ENCODE data around the gene KIAA1958.
"Not testable (repeated sequence)": the region's sequence is repeated elsewhere in the genome, so short reads cannot be mapped to it uniquely, and the experiment has no call there.

Gene KIAA1958

DNA sequence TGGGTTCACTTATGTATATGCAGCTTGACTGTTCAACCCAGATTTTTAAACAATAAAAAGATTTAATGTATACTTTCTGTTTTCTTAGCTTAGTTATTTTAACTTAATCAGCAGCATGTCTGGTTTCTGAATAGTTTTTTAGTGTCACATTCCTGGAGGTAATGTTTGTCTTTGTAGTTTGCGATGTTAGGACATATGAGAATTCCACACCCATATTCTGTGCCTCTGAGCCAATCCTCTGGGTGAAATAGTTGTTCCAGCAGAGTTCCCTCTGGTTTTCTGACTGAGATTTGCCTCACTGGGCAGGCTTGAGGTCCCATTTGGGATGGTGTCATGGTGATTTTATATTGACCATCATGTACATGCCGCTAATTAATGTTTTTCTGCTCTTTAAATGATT lies 182.7 kb downstream of the KIAA1958 start:
- DNase-seq, result no peak

DNA sequence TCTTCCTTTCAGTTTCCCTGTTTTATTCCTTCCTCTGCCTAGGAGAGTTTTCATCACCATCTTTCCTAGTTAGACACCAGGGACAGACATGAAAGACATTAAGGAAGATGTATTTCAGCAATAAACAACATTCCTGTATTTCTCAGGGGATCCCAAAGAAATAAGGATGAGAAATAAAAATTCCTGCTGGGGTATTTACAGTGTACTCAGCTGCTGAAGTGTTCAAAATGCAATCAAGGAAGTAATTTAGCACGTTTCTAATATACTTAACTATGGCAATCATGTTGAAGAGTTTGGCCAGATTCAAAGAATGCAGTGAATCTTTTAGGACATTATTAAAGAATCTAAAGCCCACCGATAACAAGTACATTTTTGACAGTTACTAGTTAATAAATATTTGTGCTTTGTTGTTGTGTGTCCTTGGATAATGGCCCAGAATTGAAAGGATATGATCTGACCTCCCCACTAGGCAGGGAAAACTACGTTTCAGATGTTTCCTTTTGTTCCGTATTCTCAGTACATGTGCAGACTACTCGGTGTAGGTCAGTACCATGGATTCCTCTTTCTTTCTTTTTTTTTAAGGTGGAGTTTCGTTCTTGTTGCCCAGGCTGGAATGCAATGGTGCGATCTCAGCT lies 184.5 kb downstream of the KIAA1958 start:
- no peak for DNase-seq

DNA sequence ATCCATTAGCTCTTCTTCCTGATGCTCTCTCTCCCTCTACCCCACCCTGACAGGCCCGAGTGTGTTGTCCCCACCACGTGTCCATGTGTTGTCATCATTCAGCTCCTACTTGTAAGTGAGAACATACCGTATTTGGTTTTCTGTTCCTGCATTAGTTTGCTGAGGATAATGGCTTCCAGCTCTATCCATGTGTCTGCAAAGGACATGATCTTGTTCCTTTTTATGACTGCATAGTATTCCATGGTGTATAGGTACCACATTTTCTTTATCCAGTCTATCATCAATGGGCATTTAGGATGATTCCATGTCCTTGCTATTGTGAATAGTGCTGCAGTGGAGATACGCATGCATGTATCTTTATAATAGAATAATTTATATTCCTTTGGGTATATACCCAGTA lies 186.6 kb downstream of the KIAA1958 start:
- DNase-seq, result not testable (repeated sequence)

DNA sequence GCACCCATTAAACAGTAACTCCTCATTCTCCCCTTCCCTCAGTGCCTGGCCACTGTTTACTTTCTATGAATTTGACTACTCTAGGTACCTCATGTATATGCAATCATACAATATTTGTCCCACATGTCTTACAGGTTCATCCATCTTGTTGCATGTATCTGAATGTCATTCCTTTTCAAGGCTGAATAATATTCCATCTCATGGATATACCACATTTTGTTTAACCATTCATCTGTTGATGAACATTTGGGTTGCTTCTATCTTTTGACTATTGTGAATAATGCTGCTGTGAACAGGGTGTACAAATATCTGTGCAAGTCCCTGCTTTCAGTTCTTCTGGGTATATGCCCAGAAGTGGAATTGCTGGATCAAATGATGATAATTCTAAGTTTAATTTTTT lies 190.4 kb downstream of the KIAA1958 start:
- DNase-seq, result no peak

DNA sequence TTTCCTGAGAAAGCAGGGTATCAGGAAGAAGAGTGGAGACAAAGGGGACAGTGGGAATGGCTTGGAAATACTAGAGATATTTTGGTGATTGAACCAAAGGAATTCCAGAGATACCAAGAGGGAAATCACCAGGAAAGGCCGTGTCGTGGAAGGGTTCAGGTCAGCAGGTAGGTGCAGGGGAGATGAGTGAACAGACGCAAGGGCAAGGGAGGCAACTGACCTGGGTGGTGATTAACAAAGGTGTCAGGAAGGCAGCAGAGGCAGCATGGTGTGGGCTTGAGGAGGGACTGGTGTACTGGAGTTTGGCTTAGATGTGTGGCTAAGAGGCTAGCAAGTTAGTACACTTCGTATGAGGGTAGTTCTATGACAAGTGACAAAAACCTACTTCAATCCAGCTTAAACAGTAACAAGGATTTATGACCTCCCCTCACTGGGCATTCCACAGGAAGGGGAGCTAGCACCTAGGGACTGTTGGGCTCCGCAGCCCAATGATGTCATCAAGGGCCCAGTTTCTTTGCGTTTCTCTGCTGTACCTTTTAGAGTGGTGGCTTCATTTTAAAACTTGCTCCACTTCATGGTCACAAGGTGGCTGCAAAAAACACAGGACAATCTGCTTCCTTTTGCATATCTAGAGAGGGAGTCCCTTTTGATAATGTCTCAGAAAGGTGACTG lies 194.2 kb downstream of the KIAA1958 start:
- no peak for DNase-seq

DNA sequence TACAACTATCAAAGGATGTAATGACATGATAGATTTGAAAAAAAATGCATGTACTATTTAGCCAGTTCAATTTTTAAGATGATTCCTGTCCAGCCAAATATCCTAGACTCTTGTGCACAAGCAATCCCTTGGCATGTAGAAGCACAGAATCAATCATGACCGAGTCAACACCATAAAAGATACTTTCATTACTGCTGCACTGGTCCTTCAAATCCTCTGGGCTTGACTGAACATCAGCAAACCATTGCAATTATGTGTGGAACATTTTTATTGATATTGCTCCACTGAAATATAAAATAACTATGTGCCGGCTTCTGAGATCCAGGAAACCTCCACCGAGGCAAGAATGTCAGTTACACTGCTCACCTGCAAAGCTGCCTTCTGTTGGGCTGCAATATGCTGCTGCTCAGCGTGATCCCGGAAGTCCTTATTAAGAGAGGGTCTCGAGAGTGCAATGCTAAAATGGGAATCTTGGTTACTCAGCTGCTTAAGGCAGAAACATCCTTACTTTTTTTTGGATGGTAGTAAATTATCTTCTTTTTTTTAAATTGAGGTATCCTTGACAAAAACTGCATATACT lies 202.6 kb downstream of the KIAA1958 start:
- no peak for DNase-seq

DNA sequence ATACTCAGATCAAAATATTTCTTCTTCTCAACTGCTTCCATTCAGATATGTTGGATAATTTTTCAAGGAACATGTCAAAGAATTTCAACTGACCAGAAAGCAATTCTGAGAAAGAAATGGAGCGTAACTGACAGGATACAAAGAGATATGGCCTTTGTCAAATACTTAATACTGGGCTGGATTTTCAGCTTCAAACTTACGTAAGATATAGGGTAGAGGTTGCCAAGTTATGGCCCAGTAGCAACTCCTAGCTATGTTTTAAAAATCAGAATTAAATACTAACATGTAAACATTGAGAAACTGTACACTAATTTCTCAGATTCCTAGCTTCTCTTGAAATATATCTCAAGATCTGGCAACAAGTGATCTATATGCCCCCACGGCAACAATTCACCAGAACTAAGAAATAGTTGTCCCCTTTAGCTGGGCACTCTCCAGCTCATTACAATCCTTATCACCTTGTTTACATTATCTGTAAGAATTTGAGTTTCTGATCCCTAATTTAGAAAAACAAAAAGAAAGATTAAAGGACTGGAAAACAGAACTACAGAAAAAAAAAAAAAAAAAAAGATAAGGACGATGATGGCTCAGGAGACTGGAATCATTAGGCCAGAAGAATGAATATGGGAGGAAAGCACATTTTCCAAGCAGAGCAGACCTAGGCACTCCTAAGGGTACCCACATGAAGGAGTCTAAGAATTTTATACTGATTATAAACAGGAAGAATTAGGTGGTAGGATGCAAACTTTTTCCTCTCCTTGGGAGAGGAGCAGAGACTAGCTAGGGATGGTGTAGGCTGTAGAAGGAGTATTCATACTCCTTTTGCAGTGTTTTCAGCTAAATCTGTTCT lies 208.3 kb downstream of the KIAA1958 start:
- no peak for DNase-seq

DNA sequence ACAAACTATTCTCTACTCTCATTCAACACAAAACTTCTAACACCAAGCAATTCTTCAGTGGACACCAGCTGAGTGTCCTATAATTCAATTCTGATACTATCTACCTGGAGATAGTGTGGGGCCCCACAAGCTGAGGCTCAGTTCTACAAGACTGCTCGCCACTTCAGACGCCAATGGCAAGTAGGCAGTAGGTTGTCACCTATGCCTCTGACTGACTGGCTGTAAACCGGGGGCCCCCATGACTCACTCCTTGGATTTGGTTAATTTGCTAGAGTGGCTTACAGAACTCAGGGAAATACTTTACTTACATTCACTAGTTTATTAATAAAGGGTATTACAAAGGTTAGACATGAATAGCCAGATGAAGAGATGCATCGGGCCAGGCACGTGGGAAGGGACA lies 209.8 kb downstream of the KIAA1958 start:
- DNase-seq, result no peak

DNA sequence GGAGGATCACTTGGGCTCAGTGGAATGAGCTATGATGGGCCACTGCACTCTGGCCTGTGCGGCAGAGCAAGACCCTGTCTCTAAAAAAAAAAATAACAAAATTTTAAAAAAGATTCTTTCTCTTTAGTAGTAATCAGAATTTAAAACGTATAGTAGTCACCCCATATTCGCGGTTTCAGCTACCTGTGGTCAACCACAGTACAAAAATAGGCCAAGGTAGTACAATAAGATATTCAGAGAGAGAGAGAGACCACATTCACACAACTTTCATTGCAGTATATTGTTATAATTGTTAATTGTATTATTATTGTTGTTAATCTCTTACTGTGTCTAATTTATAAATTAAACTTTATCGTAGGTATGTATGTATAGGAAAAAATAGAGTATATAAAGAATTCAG lies 212.6 kb downstream of the KIAA1958 start:
- DNase-seq, result no peak

DNA sequence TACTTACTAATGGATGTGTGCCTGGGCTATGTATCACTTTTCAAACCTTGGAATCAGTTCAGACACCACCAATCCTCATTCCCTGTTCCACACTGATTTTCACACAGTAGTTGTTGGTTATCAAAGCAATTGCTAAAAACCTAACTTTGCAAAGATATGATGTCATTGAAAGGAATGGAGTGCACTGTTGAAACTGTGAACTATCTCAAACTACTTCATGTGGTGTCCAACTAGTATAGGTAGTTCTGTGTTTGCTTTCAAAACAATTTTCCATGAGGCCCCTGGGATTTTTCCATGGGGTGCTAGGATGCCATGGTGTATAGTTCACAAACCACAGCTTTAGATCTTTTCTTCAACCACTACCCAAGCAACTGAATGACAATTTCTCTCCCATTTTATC lies 213.5 kb downstream of the KIAA1958 start:
- DNase-seq, result peak; percentile 61

DNA sequence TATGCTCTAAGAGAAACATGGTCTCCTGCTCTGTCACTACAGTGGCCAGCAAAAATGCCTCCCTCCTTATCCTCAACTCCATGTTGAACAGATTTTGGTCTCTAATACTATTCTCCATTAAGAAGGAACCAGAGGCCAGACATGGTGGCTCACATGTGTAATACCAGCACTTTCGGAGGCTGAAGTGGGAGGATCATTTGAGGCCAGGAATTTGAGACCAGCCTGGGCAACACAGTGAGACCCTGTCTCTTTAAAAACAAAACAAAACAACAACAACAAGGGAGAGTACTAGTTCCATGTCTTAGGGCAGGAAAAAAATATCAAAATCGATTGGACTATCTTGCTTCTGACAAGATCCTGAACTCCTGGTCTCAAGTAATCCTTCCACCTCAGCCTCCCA lies 216.7 kb downstream of the KIAA1958 start:
- DNase-seq, result no peak

DNA sequence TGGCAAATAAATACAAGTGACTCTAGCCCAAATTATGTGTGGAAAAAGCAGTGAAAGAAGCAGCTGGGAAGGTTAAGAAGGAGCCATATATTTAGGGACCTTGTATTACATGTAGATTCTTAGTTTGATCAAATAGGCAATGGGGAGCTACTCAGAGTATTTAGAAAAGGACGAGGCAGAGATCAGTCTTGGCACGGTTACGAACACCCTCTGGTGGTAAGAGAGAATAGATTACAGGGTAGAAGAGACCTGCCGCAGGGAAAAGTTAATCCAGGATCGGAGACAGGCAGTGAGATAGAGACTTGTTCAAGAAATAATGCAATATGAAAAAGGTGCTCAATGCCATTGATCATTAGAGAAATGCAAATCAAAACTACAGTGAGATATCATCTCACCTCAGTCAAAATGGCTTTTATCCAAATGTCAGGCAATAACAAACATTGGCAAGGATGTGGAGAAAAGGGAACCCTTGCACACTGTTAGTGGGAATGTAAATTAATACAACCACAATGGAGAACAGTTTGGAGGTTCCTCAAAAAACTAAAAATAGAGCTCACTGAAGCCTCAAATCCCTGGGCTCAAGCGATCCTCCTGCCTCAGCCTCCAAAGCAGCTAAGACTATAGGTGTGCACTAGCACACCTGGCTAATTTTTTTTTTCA lies 219.3 kb downstream of the KIAA1958 start:
- peak; percentile 62 for DNase-seq

DNA sequence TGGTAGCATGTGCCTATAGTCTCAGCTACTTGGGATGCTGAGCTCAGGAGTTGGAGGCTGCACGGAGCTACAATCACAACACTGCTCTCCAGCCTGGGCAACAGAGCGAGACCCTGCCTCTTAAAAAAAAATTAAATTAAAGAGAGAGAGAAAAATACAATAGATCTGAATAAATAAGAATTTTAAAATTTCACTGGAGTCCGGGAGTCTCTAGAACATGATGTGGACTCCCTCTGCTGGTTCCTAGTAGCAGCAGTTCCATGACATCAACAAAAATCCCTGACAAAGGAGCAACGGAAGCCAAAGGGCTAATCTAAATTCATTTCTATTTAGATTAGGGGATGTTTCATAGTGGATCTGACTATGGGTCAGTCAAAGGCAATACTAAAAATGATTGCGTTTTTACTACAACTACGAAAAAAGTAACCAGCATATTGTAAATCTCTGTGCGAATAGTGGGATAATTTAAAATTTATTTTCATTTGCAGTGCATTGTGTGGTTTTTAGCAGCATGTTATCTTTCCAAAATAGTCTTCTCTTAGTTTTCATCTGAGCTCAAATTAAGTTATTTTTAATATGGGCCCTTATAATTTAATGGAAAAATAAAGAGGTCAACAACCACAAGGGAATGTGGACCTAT lies 224.5 kb downstream of the KIAA1958 start:
- peak; percentile 46 for DNase-seq

DNA sequence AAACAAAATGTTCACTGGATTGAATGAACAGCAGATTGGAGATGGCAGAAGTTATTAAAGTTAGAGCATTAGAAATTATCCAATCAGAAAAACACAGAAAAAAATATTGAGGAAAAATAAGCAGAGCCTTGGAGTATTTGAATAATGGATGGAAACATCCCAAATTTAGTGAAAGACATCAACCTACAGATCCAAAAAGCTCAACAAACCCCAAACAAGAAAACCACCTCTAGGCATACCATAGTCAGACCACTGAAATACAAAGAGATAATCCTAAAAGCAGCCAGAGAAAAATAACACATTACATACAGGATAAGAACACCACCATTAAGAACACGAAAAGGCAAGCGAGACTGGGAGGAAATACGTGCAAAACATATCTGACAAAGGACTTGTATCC lies 226.1 kb downstream of the KIAA1958 start:
- DNase-seq, result no peak

DNA sequence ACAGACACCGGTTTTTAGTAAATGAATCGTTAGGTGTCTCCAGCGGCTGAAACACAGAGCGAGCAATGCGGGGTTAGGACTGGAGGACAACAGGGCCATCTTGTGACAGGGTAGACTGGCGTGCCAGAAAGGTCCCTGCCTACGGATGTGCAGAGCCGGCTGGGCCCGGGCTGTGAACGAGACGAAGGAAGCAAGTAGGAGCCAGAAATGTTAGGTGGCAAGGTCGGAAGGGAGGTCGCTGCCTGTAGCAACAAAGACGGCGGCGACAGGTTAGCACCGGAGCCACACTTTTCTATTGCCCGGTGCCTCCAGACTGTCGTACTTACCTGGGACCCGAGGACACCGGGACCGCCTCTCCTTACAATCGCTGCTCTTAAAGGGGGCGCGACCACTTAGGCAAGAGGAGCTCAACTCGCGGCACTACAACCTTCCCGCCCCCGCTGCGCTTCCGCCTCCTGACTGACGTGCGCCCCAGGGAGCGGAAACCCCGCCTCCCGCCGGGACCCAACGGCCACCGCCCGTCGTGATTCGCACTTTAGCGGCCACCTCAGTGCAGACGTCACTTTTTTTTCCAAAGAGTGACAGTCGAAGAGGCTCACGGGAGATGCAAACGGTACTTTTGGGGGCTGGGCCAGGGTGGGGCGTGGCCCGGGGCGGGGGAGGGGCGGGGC lies 231.2 kb downstream of the KIAA1958 start, which contains the start of gene INIP:
TSS of gene INIP (minus strand) at position 457 of the 671 bp plus-strand sequence. CDS start 1,632 bp downstream, outside the sequence.
- peak; percentile 96 for DNase-seq

Data from fibroblast of skin of back (primary cell).